ENCODE data around the gene TSPAN9. TPM values are rescaled to one million over a fixed set of nuclear protein-coding genes. Genes with fewer than 3 reads are reported as not detected.
A peak's percentile ranks its signal among the peaks of the same experiment; 100 is the strongest.

The TSPAN9 gene
- total RNA-seq, 1 donor from 2014 or later = 22.4 TPM

DNA sequence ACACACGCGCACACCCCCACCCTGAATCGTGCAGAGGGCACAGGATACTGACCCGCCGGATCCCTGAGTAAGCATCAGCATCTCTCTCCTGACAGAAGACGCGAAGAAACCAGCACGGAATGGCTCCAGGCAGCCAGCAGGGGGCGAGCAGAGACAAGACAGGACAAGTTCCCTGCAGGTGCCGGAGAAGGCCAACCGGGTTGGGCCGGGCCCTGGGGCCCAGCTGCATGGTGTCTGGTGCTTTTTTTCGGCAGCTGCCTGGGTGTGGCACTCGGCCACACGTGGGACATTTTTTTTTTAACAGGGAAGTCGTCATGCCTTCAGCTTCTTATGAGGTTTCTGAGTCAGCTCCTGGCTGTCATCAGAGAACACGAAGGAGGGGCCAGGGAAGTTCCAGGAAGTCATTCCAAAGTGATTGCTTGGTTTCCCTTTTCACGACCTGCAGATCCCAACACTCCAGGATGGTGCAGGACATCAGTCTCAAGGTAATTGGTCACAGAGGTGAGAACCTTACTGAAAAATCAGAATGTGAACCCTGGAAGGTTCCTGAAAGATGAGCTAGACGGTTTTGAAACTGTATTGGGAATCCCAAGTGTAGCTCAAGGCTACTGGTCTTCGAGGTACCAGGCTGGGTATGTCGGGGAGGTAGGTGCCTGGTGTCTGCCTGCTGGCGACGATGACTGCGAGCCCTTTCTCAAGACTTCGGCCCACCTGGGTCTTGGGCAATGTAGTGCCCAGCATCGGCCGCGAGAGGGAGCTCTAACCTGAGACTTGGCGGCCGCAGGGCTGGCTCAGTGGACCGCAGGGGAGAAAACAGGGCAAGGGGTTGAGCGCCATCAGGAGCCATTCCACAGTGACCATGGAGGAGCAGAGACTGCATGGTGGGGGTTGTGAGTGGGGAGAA is 223.0 kb downstream of the TSPAN9 start:
- FAIRE-seq (no peak), DNase-seq (ENCODE audit: low spot score in 2 of 2) (peak; percentile 56 to 76)

DNA sequence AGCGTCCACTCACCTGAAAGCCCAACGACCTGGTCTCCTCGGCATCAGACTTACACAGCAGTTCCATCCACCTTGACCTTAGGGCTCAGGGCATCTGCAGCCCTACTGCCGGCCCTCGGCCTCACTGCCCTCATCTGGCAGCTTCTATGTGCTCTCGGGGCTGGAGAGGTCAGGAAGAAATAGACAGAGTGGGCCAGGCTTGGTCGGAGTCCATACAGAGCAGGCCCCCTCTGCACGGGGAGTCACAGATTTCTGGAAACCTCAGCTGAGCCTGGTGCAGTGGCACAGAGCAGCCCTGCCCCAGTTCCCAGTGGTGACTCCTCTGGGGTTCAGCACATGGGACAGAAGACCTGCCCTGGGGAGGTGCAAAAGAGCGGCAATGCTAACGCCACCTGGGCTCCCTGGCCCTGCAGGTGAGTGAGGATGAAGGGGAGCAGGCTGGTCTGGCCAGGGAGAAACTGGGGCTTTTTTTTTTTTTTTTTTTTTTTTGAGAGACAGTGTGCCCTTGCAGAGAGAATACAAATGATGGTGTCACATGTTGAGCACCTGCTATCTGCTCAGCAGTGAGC is 223.7 kb downstream of the TSPAN9 start:
- no peak for DNase-seq (ENCODE audit: low spot score in 2 of 2)
- FAIRE-seq = no peak

DNA sequence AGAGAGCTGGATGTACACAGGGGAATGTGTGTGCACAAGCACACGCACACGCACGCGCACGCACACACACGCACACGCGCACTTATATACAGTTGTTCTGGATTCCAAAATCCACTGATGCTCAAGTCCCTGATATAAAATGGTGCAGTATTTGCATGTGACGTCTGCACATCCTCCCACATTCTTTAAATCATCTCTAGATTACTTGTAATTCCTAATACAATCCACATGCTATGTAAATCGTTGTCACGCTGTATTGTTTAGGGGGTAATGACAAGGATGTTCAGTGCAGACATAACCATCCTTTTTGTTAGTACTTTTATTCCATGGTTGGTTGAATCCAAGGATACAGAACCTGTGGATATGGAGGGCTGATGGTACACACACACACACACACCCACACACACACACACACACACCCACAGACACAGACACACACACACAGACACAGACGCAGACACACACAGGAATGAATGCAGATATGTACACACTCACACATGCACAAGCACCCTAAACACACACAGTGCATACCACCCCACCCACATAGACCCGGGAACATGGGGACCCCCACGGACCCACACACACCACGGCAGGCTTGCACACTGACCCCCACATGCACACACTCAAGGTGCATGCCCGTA is 225.3 kb downstream of the TSPAN9 start:
- DNase-seq (ENCODE audit: low spot score in 2 of 2) (no peak), FAIRE-seq (no peak)

DNA sequence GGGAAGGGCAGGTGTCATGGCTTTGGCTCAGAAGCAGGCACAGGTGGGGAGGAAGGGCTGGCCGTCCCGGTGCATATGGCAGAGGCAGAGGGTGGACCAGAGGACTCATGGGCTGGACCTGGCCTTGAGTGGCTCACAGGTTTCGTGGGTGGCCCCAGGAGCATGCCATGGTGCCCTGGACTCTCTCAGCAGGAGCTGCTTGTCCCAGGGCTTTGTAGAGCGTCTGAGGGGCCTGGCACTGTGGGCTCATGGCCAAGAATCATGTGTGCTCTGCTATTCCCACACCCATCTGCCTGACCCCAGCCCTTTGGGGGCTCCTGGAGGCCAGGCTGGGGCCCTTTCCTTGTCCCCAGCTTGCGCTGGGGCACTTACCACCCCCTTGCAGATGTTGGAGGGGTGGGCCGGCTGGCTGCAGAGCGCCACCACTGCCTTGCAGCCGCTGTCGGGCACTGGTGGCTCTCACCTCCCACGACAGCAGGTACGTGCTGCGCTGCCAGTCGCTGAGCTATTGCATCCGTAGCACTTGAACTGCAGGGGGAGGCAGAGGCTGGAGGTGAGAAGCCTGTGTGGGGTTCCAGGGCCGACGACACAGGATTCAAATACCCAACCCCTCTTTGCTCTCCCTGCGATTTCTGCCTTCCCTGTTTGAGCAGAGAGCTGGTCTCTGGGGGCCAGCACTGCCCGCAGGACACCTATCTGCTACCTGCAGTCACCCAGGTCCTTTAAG is 226.4 kb downstream of the TSPAN9 start:
- FAIRE-seq (no peak), DNase-seq (ENCODE audit: low spot score in 2 of 2) (no peak)

DNA sequence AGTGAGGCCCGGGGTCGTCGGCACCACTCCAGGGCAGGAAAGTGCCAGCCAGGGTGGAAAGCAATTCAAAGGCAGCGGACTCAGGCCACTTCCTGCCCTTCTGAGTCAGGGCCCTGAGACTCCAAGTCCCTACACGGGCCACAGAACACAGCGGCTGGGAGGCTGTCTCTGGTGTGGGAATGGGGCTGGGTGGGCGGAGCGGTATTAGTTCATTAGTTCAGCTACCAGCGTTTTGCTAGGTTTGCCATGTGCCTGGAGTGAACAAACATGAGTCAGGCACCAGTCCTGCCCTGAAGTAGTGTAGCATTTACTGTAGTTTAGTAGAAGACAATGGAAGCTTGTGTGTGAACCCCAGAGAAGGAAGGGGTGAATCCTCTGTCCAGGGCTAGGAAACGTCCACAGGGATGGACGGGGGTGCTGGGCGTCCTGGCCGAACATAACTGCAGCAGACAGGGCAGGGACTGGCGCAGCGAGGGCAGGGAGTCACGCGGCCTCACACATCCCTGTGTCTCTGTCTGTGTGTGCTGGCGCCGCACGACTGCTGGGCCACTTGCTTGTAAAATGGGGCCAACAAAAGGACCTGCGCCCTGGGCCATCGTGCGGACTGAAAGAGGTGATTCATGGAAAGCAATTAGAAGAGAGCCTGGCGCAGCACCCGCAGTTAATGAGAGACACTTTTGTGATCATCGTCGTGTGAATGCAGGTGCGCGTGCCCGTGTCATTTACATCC is 227.4 kb downstream of the TSPAN9 start:
- FAIRE-seq (no peak), DNase-seq (ENCODE audit: low spot score in 2 of 2) (no peak)

DNA sequence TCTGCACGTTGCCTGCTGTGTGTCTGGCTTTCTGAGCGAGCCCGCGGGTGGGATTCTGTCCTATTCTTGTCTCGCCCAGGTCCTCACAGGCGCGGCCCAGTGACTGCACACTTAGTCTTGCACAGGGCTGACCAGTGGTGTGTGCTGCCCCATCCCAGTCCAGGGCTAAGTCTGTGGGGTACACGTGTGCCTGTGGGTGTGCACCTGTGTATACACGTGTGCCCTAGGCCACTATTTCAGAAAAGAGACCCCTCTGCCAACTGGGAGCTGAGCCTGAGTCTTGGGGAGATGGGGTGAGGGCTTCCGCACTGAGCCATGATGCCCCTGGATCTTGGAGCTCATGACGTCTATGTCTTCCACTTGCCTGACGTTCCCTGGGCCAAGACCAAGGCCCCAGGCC is 228.3 kb downstream of the TSPAN9 start:
- DNase-seq (ENCODE audit: low spot score in 2 of 2) (no peak), FAIRE-seq (no peak)

DNA sequence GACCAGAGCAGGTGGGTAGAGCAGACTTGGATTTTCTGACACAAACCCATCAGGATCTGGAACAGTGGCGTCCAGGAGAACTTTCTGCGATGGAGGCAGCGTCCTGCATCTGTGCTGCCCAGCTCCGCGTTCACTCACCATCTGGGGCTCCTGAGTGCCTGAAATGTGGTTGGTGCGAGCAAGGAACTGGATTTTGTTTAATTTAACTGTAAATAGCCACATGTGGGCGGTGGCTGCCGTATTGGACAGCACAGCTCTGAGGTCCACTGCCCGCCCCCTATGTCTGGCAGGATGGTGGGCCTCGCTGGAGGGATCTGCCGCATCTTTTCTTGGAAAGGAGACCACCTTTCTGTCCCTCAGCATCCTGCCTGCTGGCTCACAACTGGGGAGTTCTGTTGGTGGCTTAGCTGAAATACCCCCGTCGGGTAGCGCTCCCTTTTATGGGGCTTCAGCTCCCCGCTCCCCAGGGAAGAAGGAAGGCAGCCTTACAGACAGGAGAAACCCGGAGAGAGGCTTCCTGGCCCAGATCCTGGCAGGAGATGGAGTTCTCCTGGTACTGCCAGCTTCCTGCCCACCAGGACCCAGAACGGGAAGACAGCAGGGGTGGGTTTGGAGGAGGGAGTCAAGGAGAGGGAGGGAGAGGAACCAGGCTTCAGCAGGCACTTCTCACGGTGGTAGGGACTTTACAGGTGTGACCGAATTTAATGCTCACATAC is 228.9 kb downstream of the TSPAN9 start:
- DNase-seq (ENCODE audit: low spot score in 2 of 2) (no peak), FAIRE-seq (no peak)

DNA sequence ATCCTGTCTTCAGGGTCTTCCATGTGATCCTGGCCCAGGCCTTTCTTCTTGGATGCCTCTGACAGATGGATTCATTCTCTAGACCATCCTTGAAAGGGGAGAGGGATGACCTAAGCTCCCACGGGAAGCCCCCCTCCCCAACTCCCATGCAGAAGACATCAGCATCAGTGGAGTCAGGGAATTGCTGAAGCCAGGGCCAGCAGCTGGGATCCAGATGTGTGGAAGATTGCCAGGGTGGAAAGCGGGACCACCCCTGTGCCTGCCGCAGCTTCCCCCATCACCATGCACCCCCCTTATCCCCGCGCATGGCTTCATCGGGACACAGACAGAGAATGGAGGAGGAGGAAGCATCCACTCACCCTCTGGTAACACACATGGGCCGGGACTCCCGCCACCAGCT is 230.2 kb downstream of the TSPAN9 start:
- FAIRE-seq = no peak
- DNase-seq (ENCODE audit: low spot score in 2 of 2) = no peak

DNA sequence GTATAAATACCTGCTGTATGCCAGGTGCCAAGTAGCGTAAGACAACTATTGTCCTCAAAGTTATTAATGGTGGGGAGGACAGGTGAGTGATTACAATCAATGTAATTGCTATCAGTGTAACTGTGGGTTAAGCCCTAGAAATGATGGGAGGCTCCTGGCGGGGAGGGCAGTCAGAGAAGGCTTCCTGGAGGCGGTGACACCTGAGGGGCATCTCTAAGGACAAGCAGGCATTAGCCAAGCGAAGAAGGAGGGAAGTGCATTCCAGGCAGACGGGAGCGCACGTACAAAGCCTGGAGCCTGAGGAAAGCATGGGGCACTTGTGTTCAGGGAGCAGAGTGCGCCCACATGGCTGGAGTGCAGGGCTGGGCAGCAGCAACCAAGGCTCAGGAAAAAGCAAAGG is 230.9 kb downstream of the TSPAN9 start:
- FAIRE-seq (no peak), DNase-seq (ENCODE audit: low spot score in 2 of 2) (no peak)

DNA sequence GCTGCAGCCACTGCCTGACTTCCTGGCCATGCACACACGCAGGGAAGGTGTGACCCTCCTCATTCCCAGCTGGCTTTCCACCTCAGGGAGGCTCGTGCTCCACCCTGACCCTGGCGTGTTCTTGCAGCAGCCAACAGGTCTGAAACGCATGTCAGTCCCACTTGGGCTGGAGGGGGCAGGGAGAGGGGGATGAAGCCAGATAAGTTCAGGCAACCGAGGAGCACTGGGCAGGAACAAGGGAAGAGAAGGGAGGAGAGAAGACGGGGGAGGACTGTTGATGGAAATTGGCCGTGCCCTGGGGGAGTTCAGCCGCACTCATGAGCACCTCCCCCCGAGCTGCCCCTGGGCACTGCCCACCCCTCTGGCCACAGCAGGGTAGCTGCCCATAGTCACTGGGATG is 231.4 kb downstream of the TSPAN9 start:
- no peak for FAIRE-seq

DNA sequence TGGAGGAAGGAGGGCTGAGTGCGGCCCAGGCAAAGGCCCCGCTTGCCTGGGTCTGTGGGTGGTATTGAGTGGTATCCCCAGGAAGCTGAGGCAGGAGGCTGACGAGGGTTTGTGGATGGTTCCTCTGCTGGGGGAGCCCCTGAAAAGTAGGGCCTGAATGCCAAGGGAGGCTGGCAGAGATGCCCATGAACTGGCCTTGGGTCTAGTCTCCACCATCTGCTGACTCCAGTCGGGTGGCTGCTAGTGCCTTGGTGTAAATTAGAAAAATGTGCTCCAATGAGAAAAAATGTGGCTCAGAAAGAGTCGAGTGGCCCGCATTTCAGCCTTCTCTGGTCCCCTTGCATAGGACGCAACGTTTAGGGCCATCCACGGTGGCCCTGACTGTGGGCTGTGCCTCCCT is 232.6 kb downstream of the TSPAN9 start:
- FAIRE-seq = no peak
- no peak for DNase-seq (ENCODE audit: low spot score in 2 of 2)

More for the DNA sequence above, 231.4 kb downstream of the TSPAN9 start:
- DNase-seq (ENCODE audit: low spot score in 2 of 2) = no peak

DNA sequence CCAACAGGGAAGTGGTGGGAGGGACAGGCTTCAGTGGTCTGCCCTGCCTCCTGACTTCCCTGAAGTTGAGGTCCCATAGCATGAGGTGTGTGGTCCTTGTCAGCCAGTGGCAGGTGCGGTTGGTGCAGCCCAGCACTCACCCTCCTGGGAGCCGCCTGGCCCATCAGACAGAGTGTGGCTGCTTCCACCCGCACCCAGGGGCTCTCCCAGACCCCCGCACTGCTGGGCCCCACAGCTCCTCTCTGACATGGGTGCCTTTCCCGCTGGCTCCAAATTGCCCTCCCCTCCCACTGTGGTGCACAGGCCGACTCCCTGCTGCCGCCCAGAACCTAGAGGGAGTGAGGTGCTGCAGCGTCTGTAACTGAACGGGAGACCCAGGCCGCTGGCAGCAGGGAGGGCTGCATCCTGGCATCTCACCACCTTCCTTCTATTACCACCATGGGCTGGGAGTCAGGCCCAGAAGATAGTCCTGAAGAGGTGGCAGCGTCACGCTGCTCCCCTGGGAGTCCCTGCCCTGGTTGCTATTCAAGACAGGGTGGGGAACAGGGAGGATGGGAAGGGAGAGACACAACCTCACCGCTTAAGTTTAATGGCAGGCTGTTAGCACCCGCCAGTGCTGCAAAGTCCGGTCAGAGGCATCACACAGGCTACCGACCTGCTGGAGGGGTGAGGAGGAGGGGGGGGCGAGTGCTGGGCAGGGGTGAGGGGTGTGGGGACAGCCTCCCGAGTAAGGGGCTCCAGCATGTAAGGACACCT is 233.3 kb downstream of the TSPAN9 start:
- DNase-seq (ENCODE audit: low spot score in 2 of 2) (no peak), FAIRE-seq (no peak)

DNA sequence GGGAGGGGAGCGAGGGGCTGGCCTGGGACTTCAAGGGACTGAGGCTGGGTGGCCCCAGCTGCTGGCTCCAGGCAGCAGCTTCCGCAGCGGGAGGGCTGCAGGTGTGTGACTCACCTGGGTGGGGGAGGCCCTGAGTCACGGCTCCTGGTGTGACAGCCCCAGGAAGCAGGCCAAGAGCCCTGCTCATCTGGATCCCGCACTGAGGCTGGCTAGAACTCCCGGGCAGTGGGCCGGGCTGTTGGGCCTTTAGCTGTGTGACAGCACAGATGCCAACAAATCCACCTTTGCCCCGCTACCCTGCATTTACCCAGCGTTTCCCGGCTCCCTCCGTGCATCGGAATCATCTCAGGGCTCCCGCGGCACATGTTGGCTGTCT is 233.8 kb downstream of the TSPAN9 start:
- FAIRE-seq (no peak), DNase-seq (ENCODE audit: low spot score in 2 of 2) (no peak)

DNA sequence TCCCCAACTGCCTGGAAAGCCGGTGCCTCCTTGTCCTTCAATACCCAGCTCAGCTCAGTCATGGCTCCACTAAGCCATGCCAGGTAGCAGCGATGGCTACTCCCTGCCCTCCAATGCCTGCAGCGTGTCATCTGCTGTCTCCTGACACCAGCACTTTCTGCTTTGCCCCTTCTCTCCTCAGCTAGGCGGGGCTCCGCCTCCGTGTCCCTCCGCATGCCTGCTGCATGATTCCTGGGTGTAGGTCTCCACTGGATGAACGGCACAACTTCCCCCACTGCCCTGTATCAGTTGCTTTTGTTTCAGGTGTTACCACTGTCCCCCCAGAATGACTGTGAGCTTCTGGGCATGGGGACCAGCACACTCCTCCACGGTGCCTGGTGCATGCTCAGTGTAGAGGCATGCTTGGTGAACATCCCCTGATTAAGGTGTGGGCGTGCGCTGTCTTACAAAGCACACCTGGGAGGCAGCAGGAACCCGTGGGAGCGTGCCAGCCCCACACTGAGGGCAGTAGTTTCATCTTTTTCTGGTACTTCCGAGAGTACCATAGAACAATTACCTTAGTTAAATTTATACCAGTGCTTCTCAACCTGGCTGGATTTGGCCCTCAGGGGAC is 234.4 kb downstream of the TSPAN9 start:
- no peak for DNase-seq (ENCODE audit: low spot score in 2 of 2)
- no peak for FAIRE-seq

DNA sequence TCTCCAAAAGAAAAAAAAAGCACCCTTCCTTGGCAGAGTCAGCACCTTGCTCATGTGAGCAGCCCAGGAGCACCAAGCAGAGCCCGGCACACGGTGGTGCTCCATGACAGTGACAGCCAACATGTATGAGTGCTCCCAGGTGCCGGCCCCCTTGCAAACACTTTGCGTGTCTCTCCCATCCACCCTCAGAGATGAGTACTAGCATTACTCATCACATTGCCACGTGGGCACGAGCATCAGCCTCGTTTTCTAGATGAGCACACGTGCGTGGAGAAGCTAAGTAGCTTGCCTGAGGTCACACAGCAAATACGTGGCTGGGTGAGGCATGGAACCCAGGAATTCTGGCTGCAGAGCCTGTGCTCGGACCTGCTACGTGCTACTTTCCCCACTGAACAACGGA is 235.9 kb downstream of the TSPAN9 start:
- DNase-seq (ENCODE audit: low spot score in 2 of 2) (no peak), FAIRE-seq (no peak)

DNA sequence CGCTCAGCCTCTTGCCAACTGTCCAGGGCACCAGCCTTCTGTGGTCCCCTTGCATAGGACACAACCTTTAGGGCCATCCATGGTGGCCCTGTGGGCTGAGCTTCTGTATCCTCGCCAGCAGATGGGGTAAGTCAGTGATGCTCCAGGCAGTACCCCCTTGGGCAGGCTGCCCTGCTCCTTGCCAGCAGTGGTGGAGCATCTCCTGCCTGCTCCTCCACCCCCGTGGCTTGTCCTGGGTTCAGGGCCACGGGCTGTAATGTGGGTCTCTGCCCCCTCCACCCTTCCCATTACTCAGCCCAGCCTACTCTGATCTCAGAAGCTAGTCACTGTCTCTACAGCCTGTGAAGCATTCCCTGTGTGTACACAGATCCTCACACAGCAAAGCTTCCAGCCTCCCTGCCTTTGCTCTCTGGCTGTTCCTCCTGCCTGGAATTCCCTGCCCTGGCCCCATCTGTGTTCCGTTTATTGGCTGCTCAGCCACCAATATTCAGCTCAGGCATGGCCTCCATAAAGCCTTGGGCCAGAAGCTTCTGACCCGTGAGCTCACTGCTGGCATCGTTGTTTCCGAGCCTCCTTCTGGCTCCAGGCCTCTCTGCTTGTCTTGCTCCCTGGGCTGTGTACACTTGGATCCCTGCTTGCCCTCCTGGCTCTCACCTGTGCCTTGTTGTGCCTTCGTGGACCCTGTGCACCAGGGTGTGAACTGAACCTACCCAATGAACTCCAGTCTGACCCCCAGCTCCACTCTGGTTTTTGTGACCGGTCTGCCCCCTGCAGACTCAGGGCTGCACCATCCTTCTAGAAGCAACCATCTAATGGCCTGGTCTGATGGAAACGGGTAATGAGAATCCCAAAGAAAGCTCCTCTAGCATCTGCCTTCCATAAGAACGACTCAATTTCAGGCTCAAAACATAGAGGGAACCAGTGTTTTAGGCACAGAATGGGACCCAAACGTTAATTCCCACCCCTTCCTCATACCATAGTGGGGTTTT is 236.8 kb downstream of the TSPAN9 start:
- FAIRE-seq (no peak), DNase-seq (ENCODE audit: low spot score in 2 of 2) (no peak)

DNA sequence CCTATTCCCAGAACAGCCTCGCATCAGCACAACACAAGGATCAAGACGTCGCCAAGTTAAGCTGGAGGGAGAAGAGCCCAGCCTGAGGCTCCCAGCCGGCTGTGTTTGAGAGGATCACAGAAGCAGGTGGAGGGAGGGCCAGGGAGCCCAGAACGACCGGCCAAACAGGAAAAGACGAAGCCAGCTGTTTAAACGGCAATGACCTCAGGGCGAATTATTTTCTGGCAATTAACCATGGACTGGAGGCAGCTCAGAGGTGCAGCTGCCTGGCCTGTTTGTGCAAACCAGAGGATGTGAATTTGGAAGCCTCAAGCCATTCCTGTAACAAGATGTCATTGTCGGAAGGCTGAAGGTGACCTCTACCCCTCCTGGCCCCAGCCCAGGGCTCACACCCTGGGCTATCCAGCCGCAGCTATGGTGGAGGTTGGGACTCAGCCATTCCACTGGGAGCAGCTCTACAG is 238.1 kb downstream of the TSPAN9 start:
- no peak for FAIRE-seq
- DNase-seq (ENCODE audit: low spot score in 2 of 2) = no peak
